PFSK-1 (cell line): Measurements from ENCODE around the gene NAV2.

Source experiments
- FOXP2 ChIP-seq: optimal IDR thresholded peaks from 2 replicates; pipeline ENCODE3; 2011; ENCODE audit warnings: borderline replicate concordance, control low read depth, inconsistent platforms; ENCODE audit not compliant: insufficient read depth; ENCODE audit errors: extremely low read length, extremely low read depth
- POLR2AphosphoS5 ChIP-seq: IDR thresholded peaks from 2 replicates; pipeline ENCODE4 v1.6.1; 2012; ENCODE audit warnings: low read depth, mild to moderate bottlenecking, control low read depth, low read length, moderate library complexity
- SIN3A ChIP-seq: IDR thresholded peaks from 2 replicates; pipeline ENCODE4 v1.6.1; 2012; ENCODE audit warnings: mild to moderate bottlenecking, low read length, moderate library complexity, borderline replicate concordance; ENCODE audit not compliant: insufficient read depth
- TAF1 ChIP-seq: IDR thresholded peaks from 2 replicates; pipeline ENCODE4 v1.6.1; 2012; ENCODE audit warnings: low read length, control low read depth, borderline replicate concordance; ENCODE audit not compliant: insufficient read depth
- TF ChIP-seq, protein P1 (sequence below), 2 experiments: IDR thresholded peaks; 2 replicates each; pipeline versions ENCODE4 v1.6.1 to v1.8.0; 2011 to 2012; ENCODE audit warnings: low read depth in 2 of 2, low read length in 2 of 2, control low read depth in 1 of 2, inconsistent platforms in 1 of 2, mild to moderate bottlenecking in 1 of 2, moderate library complexity in 1 of 2; ENCODE audit not compliant: insufficient read depth in 1 of 2

DNA sequence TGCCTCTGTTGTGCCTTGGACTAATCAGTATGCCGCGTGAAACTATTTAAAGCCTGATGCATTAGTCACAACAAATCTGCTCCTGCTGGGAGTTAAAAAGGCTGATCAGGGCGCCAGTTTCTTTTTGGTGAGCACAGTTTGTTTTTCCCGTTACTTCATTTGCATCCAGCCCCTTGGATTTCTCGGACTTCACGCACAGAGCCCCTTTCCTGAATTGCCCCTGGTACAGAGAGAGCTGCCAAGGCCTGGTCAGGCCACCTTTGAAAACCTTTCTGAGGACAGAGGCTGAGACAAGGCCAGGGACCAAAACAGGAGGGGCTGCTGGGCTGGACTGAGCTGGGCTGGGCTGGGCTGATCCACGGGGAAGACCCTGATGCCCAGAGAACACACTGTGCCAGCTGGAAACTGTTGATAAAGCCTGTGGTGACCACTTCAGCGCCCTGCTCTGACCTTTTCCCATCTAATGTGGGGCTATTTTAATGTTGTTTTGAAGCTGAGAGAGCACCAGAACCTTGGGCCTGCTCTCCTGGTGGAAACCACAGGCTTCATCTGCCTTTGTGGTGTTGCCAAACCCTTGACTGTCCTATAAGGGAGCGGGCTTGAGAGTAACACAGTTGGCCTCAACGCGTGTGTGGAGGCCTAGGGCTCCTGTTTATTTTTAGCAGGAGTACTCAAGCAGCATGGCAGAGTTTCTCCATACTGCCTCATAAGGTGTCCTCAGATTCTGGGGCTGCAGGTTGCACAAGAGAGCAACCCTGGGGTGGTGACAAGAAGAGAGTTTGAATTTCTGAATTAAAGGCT lies 44.2 kb downstream of the NAV2 start:
- TF ChIP-seq POLR2AphosphoS5: no peak
- TF ChIP-seq, protein P1, sequence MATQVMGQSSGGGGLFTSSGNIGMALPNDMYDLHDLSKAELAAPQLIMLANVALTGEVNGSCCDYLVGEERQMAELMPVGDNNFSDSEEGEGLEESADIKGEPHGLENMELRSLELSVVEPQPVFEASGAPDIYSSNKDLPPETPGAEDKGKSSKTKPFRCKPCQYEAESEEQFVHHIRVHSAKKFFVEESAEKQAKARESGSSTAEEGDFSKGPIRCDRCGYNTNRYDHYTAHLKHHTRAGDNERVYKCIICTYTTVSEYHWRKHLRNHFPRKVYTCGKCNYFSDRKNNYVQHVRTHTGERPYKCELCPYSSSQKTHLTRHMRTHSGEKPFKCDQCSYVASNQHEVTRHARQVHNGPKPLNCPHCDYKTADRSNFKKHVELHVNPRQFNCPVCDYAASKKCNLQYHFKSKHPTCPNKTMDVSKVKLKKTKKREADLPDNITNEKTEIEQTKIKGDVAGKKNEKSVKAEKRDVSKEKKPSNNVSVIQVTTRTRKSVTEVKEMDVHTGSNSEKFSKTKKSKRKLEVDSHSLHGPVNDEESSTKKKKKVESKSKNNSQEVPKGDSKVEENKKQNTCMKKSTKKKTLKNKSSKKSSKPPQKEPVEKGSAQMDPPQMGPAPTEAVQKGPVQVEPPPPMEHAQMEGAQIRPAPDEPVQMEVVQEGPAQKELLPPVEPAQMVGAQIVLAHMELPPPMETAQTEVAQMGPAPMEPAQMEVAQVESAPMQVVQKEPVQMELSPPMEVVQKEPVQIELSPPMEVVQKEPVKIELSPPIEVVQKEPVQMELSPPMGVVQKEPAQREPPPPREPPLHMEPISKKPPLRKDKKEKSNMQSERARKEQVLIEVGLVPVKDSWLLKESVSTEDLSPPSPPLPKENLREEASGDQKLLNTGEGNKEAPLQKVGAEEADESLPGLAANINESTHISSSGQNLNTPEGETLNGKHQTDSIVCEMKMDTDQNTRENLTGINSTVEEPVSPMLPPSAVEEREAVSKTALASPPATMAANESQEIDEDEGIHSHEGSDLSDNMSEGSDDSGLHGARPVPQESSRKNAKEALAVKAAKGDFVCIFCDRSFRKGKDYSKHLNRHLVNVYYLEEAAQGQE (IDR thresholded peaks at IDR 0.05; ENCODE audit: insufficient read depth in 1 of 2, low read depth in 2 of 2, low read length in 2 of 2): no peak
- TF ChIP-seq TAF1: no peak
- no peak for TF ChIP-seq FOXP2
- no peak for TF ChIP-seq SIN3A
